ENCODE results near the gene METTL8. TPM values are rescaled to one million over a fixed set of nuclear protein-coding genes. Genes with fewer than 3 reads are reported as not detected.
A peak's percentile ranks its signal among the peaks of the same experiment; 100 is the strongest.

The METTL8 gene
- total and polyA plus RNA-seq, 2 of the 13 experiments (the other 11 are each of a cell fraction or from before 2014, with no cell fraction given) = 18.6 to 68.2 TPM

GRCh38 chr2:171433763-171434012, at the start of gene METTL8 (continued):
- peak; percentile 71 for TF ChIP-seq ZHX2 (IDR thresholded peaks at IDR 0.05; ENCODE audit: low read depth)
- TF ChIP-seq ZHX2 (CRISPR knock-in tag; IDR thresholded peaks at IDR 0.05; ENCODE audit: borderline replicate concordance) = no peak
- peak; percentile 92; the same call in 1 of the 2 replicates for TF ChIP-seq ZNF292 (CRISPR knock-in tag; IDR thresholded peaks at IDR 0.05; ENCODE audit: borderline replicate concordance, low read depth)
- TF ChIP-seq ZNF513 (CRISPR knock-in tag; conservative IDR thresholded peaks at IDR 0.05) = no peak
- TF ChIP-seq TRAFD1 (CRISPR knock-in tag; IDR thresholded peaks at IDR 0.05; ENCODE audit: borderline replicate concordance) = no peak
- TF ChIP-seq YEATS2 (CRISPR knock-in tag; IDR thresholded peaks at IDR 0.05; ENCODE audit: borderline replicate concordance) = 0 out of 2 replicates have a peak, but pooled peaks have one; percentile 48
- no peak; the same call in 1 of the 2 replicates for TF ChIP-seq DPF2 (CRISPR knock-in tag; IDR thresholded peaks at IDR 0.05; ENCODE audit: borderline replicate concordance, low read depth)
- 0 out of 2 replicates have a peak, but pooled peaks have one; percentile 34 for TF ChIP-seq ZBTB44 (CRISPR knock-in tag; IDR thresholded peaks at IDR 0.05)
- TF ChIP-seq GATAD2A (CRISPR knock-in tag; IDR thresholded peaks at IDR 0.05) = peak; percentile 88
- no peak for TF ChIP-seq ZNF138 (CRISPR knock-in tag; IDR thresholded peaks at IDR 0.05; ENCODE audit: low read depth)
- TF ChIP-seq ZBTB7B (CRISPR knock-in tag; IDR thresholded peaks at IDR 0.05) = peak; percentile 98
- 0 out of 2 replicates have a peak, but pooled peaks have one; percentile 75 for TF ChIP-seq ZNF317 (CRISPR knock-in tag; IDR thresholded peaks at IDR 0.05)
- peak; percentile 53; the same call in 1 of the 2 replicates for TF ChIP-seq CEBPG (CRISPR knock-in tag; IDR thresholded peaks at IDR 0.05)
- 0 out of 2 replicates have a peak, but pooled peaks have one; percentile 5 for TF ChIP-seq U2AF2 (IDR thresholded peaks at IDR 0.05; ENCODE audit: low read depth, low read length)
- no peak for TF ChIP-seq ZBTB20 (CRISPR knock-in tag; IDR thresholded peaks at IDR 0.05; ENCODE audit: borderline replicate concordance, low read depth)
- TF ChIP-seq ZNF703 (CRISPR knock-in tag; IDR thresholded peaks at IDR 0.05; ENCODE audit: borderline replicate concordance) = no peak; the same call in 1 of the 2 replicates
- peak; percentile 90 for TF ChIP-seq RXRB (CRISPR knock-in tag; IDR thresholded peaks at IDR 0.05; ENCODE audit: borderline replicate concordance)
- TF ChIP-seq ZNF484 (CRISPR knock-in tag; IDR thresholded peaks at IDR 0.05; ENCODE audit: borderline replicate concordance, low read depth) = no peak
- no peak for TF ChIP-seq KLF11 (CRISPR knock-in tag; IDR thresholded peaks at IDR 0.05)

Measured in HepG2 (cell line).